ENCODE measurements around the gene SNX20.

Gene SNX20

GRCh38 chr16:50666658-50667496 is 14.2 kb downstream of the SNX20 start:
- peaks cover 9% of the 10 kb centered on the region for H3K36me3 ChIP-seq (replicated peaks; ENCODE audit: low read depth, low read length)
- TF ChIP-seq EZH2phosphoT487 (IDR thresholded peaks at IDR 0.05; ENCODE audit: low read depth) (no peak), CTCF (IDR thresholded peaks at IDR 0.05; ENCODE audit: low read depth, low read length) (no peak)
- H3K27ac ChIP-seq (ENCODE audit: low read length) = no peak overlapping the region
- no peak overlapping the region for H3K9ac ChIP-seq (ENCODE audit: low read length)
- H3K9me3 ChIP-seq (ENCODE audit: insufficient read depth, low read length) = peaks cover 9% of the 10 kb centered on the region; the same call in 1 of the 2 replicates
- H3K4me1 ChIP-seq (ENCODE audit: low read length) = peaks cover 9% of the 10 kb centered on the region; the same call in 1 of the 2 replicates
- no peak overlapping the region for H3K4me3 ChIP-seq (ENCODE audit: low read length)
- no peaks in the 10 kb centered on the region for H3K79me2 ChIP-seq (ENCODE audit: low read length)
- no peaks in the 10 kb centered on the region for H3K27me3 ChIP-seq (ENCODE audit: low read depth, low read length)
- no peak overlapping the region for H3K4me2 ChIP-seq (ENCODE audit: low read length)
- no peaks in the 10 kb centered on the region for H4K20me1 ChIP-seq (ENCODE audit: insufficient read depth, low read length)
- no peak overlapping the region for H2AFZ ChIP-seq (ENCODE audit: low read depth, low read length)

GRCh38 chr16:50665128-50665878 is 15.8 kb downstream of the SNX20 start:
- Histone ChIP-seq H3K27ac (ENCODE audit: low read length) (no peak overlapping the region), H3K27me3 (ENCODE audit: low read depth, low read length) (no peaks in the 10 kb centered on the region), H2AFZ (ENCODE audit: low read depth, low read length) (0 out of 2 replicates have a peak overlapping the region, but pooled peaks have one; percentile 47), H3K4me3 (ENCODE audit: low read length) (peak overlapping the region; percentile 53), H3K4me1 (ENCODE audit: low read length) (peaks cover 9% of the 10 kb centered on the region; the same call in 1 of the 2 replicates), H3K79me2 (ENCODE audit: low read length) (no peaks in the 10 kb centered on the region), H4K20me1 (ENCODE audit: insufficient read depth, low read length) (no peaks in the 10 kb centered on the region), H3K4me2 (ENCODE audit: low read length) (peak overlapping the region; percentile 69), H3K9me3 (ENCODE audit: insufficient read depth, low read length) (no peaks in the 10 kb centered on the region), H3K36me3 (replicated peaks; ENCODE audit: low read depth, low read length) (no peaks in the 10 kb centered on the region), H3K9ac (ENCODE audit: low read length) (no peak overlapping the region)
- peak; percentile 77 for TF ChIP-seq CTCF (IDR thresholded peaks at IDR 0.05; ENCODE audit: low read depth, low read length)
- no peak for TF ChIP-seq EZH2phosphoT487 (IDR thresholded peaks at IDR 0.05; ENCODE audit: low read depth)

- Histone ChIP-seq H3K4me1 (ENCODE audit: low read length) (peaks cover 9% of the 10 kb centered on the region; the same call in 1 of the 2 replicates), H3K9me3 (ENCODE audit: insufficient read depth, low read length) (no peaks in the 10 kb centered on the region), H3K9ac (ENCODE audit: low read length) (no peak overlapping the region), H3K79me2 (ENCODE audit: low read length) (no peaks in the 10 kb centered on the region), H3K36me3 (replicated peaks; ENCODE audit: low read depth, low read length) (no peaks in the 10 kb centered on the region), H3K27ac (ENCODE audit: low read length) (no peak overlapping the region), H3K27me3 (ENCODE audit: low read depth, low read length) (no peaks in the 10 kb centered on the region), H3K4me2 (ENCODE audit: low read length) (no peak overlapping the region), H4K20me1 (ENCODE audit: insufficient read depth, low read length) (no peaks in the 10 kb centered on the region), H2AFZ (ENCODE audit: low read depth, low read length) (no peak overlapping the region), H3K4me3 (ENCODE audit: low read length) (no peak overlapping the region)
- TF ChIP-seq EZH2phosphoT487 (IDR thresholded peaks at IDR 0.05; ENCODE audit: low read depth) (no peak), CTCF (IDR thresholded peaks at IDR 0.05; ENCODE audit: low read depth, low read length) (no peak)
Measured at GRCh38 chr16:50664270-50664669, 16.8 kb downstream of the SNX20 start.

Measured in OCI-LY3 (cell line).